GM23338 (cell line): ENCODE measurements around the gene TIPRL. TPM values are rescaled to one million over a fixed set of nuclear protein-coding genes. Genes with fewer than 3 reads are reported as not detected.

Experiments
- ATAC-seq: fragments of 200-7000 bp; cut with Tn5 transposase; 3 replicates; pipeline ENCODE4 v1.9.1; 2020
- DNase-seq: peaks from one replicate; pipeline ENCODE4 v3.0.0-alpha.2; 2015; ENCODE audit warnings: low spot score
- H2AFZ ChIP-seq: fragments of 200-600 bp; sonication (generic); 2 replicates; pipeline ENCODE4 v1.8.0; 2016; ENCODE audit warnings: antibody characterized with exemption, mild to moderate bottlenecking, moderate library complexity
- H3F3A ChIP-seq: fragments of 200-600 bp; sonication (generic); replicated peaks from 2 replicates; pipeline ENCODE4 v1.8.0; 2017; ENCODE audit warnings: antibody characterized with exemption, mixed run types, low read depth
- H3K27ac ChIP-seq: fragments of 200-600 bp; sonication (generic); 2 replicates; pipeline ENCODE4 v1.6.1; 2016; ENCODE audit warnings: low read depth
- H3K27me3 ChIP-seq: fragments of 200-600 bp; sonication (generic); 2 replicates; pipeline ENCODE4 v1.8.0; 2016; ENCODE audit warnings: mild to moderate bottlenecking, mixed run types, moderate library complexity; ENCODE audit not compliant: insufficient read depth
- H3K36me3 ChIP-seq: fragments of 200-600 bp; sonication (generic); 2 replicates; pipeline ENCODE4 v1.8.0; 2016; ENCODE audit warnings: mild to moderate bottlenecking; ENCODE audit not compliant: insufficient read depth
- H3K4me1 ChIP-seq: fragments of 200-600 bp; sonication (generic); 2 replicates; pipeline ENCODE4 v1.8.0; 2016; ENCODE audit warnings: mild to moderate bottlenecking, moderate library complexity; ENCODE audit not compliant: insufficient read depth
- H3K4me2 ChIP-seq: fragments of 200-600 bp; sonication (generic); 2 replicates; pipeline ENCODE4 v1.7.1; 2017; ENCODE audit warnings: mixed run types
- H3K4me3 ChIP-seq: fragments of 200-600 bp; sonication (generic); 2 replicates; pipeline ENCODE4 v1.6.1; 2016; ENCODE audit warnings: mixed run types
- H3K79me2 ChIP-seq: fragments of 200-600 bp; sonication (generic); replicated peaks from 2 replicates; pipeline ENCODE4 v1.8.0; 2017; ENCODE audit warnings: mild to moderate bottlenecking; ENCODE audit not compliant: insufficient read depth
- H3K9me2 ChIP-seq: fragments of 200-600 bp; sonication (generic); 2 replicates; pipeline ENCODE4 v1.8.0; 2017; ENCODE audit not compliant: insufficient read depth
- H4K20me1 ChIP-seq: fragments of 200-600 bp; sonication (generic); replicated peaks from 2 replicates; pipeline ENCODE4 v1.8.0; 2017; ENCODE audit warnings: mild to moderate bottlenecking; ENCODE audit not compliant: insufficient read depth
- H3K27ac Mint-ChIP-seq: 2 replicates; pipeline ENCODE4 v1.8.0; 2020; ENCODE audit warnings: inconsistent platforms, mild to moderate bottlenecking, moderate library complexity, mixed read lengths
- H3K27me3 Mint-ChIP-seq: 3 replicates; pipeline ENCODE4 v1.8.0; 2022; ENCODE audit warnings: low read depth, mild to moderate bottlenecking, moderate library complexity, mixed read lengths, inconsistent platforms; ENCODE audit not compliant: insufficient read depth, poor library complexity
- H3K36me3 Mint-ChIP-seq: 3 replicates; pipeline ENCODE4 v1.8.0; 2021; ENCODE audit warnings: low read depth, mild to moderate bottlenecking, inconsistent platforms, moderate library complexity, mixed read lengths
- H3K4me1 Mint-ChIP-seq: 3 replicates; pipeline ENCODE4 v1.8.0; 2020; ENCODE audit warnings: mild to moderate bottlenecking, inconsistent platforms, mixed read lengths
- H3K4me3 Mint-ChIP-seq: 3 replicates; pipeline ENCODE4 v1.8.0; 2021; ENCODE audit warnings: moderate library complexity, mild to moderate bottlenecking, inconsistent platforms, mixed read lengths
- H3K9me3 Mint-ChIP-seq: 3 replicates; pipeline ENCODE4 v1.8.0; 2020; ENCODE audit warnings: moderate library complexity, mild to moderate bottlenecking, inconsistent platforms, mixed read lengths
- CREB1 ChIP-seq: fragments of 250-450 bp; sonication (Bioruptor Pico); IDR thresholded peaks from 2 replicates; pipeline ENCODE4 v1.5.0; 2020; ENCODE audit warnings: low read depth, mild to moderate bottlenecking, moderate library complexity
- EZH2 ChIP-seq: fragments of 200-600 bp; sonication (generic); IDR thresholded peaks from one replicate; pipeline ENCODE4 v1.8.0; 2017; ENCODE audit warnings: antibody characterized with exemption, mild to moderate bottlenecking, low read depth; ENCODE audit not compliant: unreplicated experiment
- JUNB ChIP-seq: IDR thresholded peaks from one replicate; pipeline ENCODE4 v1.6.1; 2016; ENCODE audit warnings: antibody characterized with exemption; ENCODE audit not compliant: unreplicated experiment
- NANOG ChIP-seq: IDR thresholded peaks from 2 replicates; pipeline ENCODE4 v1.6.1; 2016; ENCODE audit warnings: antibody characterized with exemption, borderline replicate concordance
- STAT1 ChIP-seq: IDR thresholded peaks from one replicate; pipeline ENCODE4 v1.6.1; 2016; ENCODE audit warnings: antibody characterized with exemption; ENCODE audit not compliant: unreplicated experiment
- ZNF114 ChIP-seq: fragments of 250-450 bp; sonication (Bioruptor Pico); IDR thresholded peaks from 2 replicates; pipeline ENCODE4 v1.5.0; 2020; ENCODE audit warnings: mild to moderate bottlenecking, moderate library complexity
- ZNF331 ChIP-seq: fragments of 250-450 bp; sonication (Bioruptor Pico); IDR thresholded peaks from 2 replicates; pipeline ENCODE4 v1.5.0; 2020; ENCODE audit warnings: low read depth, mild to moderate bottlenecking, moderate library complexity
- polyA plus RNA-seq: library from polyadenylated mRNA; unstranded; fragments of >200 nt; fragmentation: Nextera tagmentation; extraction: Ambion mirVana; gene quantifications from 2 replicates; pipeline ENCODE4 v1.2.1, GENCODE V29; 2016
- total RNA-seq: library from RNA; depleted of rRNA; stranded (reverse); fragments of >200 nt; shearing (Covaris generic); gene quantifications from 2 replicates; pipeline ENCODE4 v1.2.3, GENCODE V29; 2014
- TF ChIP-seq, protein P1 (sequence below), 2 experiments: fragments of 200-600 bp in 1 of 2; sonication (generic) in 1 of 2; conservative IDR thresholded peaks; 2 replicates each; pipeline versions ENCODE4 v1.5.1 to v1.6.1; 2016 to 2017; ENCODE audit warnings: antibody characterized with exemption in 2 of 2, low read depth in 2 of 2, mild to moderate bottlenecking in 2 of 2, moderate library complexity in 1 of 2
- TF ChIP-seq, protein P2 (sequence below): fragments of 250-450 bp; sonication (Bioruptor Pico); IDR thresholded peaks from 2 replicates; pipeline ENCODE4 v1.5.0; 2020; ENCODE audit warnings: mild to moderate bottlenecking, moderate library complexity
- TF ChIP-seq, protein P3 (sequence below): IDR thresholded peaks from 2 replicates; pipeline ENCODE4 v1.6.1; 2016; ENCODE audit warnings: antibody characterized with exemption

The TIPRL gene
- total and polyA plus RNA-seq, 2 experiments from 2014 or later: 15.9 to 32.0 TPM

DNA sequence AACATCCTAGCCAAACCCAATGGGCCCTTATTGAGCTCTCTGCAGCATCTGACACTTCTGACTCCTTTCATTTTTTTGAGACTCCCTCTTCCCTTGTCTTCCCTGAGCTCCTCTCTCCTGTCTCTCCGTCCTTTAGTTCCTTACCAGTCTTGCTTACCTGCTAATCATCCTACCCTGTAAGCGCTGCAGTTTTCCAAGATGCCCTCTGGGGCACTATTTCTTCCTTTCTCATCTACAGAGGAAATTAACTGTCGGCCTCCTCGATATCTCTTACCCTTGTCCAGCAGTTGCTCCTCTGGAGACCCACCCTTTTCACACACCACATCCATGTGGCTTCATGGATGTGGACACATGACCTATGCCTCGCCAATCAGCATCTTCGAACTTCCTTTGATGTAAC is 48.8 kb upstream of the TIPRL start:
- peak; percentile 61 for DNase-seq
- no peaks in the 10 kb centered on the region for H3F3A ChIP-seq
- H3K36me3 ChIP-seq: no peaks in the 10 kb centered on the region
- Mint-ChIP-seq H3K27ac (no peak overlapping the region), H3K4me3 (no peak overlapping the region), H3K36me3 (peaks cover 16% of the 10 kb centered on the region), H3K27me3 (peaks cover 2% of the 10 kb centered on the region), H3K4me1 (peaks cover 21% of the 10 kb centered on the region), H3K9me3 (peaks cover 4% of the 10 kb centered on the region; the same call in 2 of the 3 replicates)
- no peaks in the 10 kb centered on the region for H3K9me2 ChIP-seq
- peak; percentile 85 for ATAC-seq
- H3K79me2 ChIP-seq: peaks cover 23% of the 10 kb centered on the region
- no peak overlapping the region for H3K4me2 ChIP-seq
- peaks cover 12% of the 10 kb centered on the region; the same call in 1 of the 2 replicates for H4K20me1 ChIP-seq
- H3K27me3 ChIP-seq: peaks cover 11% of the 10 kb centered on the region
- no peak overlapping the region for H3K4me3 ChIP-seq
- TF ChIP-seq EZH2 (no peak), ZNF331 (CRISPR knock-in tag) (no peak)
- TF ChIP-seq, protein P1, sequence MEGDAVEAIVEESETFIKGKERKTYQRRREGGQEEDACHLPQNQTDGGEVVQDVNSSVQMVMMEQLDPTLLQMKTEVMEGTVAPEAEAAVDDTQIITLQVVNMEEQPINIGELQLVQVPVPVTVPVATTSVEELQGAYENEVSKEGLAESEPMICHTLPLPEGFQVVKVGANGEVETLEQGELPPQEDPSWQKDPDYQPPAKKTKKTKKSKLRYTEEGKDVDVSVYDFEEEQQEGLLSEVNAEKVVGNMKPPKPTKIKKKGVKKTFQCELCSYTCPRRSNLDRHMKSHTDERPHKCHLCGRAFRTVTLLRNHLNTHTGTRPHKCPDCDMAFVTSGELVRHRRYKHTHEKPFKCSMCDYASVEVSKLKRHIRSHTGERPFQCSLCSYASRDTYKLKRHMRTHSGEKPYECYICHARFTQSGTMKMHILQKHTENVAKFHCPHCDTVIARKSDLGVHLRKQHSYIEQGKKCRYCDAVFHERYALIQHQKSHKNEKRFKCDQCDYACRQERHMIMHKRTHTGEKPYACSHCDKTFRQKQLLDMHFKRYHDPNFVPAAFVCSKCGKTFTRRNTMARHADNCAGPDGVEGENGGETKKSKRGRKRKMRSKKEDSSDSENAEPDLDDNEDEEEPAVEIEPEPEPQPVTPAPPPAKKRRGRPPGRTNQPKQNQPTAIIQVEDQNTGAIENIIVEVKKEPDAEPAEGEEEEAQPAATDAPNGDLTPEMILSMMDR (conservative IDR thresholded peaks at IDR 0.05; ENCODE audit: low read depth in 2 of 2): peak in 1 of 2 experiments; percentile 42; a peak in 2 of 4 replicates
- H3K27ac ChIP-seq: no peak overlapping the region
- H2AFZ ChIP-seq: no peak overlapping the region
- peaks cover 14% of the 10 kb centered on the region; the same call in 1 of the 2 replicates for H3K4me1 ChIP-seq

DNA sequence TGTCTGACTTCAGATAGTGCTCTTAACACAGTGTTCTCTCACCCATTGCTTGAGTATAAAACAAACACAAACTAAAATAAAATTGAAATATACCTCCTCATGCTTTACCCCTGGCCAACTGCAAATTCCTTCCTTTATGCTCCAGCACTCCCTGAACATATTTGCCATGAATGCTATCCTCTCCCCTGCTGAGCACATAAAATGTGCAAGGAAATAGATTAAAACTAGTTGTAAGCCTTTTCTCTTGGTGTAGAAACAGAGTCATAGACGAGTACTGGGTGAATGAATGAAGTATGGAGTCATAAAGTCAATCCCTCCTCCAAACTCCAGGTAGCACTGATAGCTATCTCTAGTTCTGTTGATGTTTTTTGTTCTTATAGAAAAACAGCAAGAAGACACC is 44.6 kb upstream of the TIPRL start:
- Mint-ChIP-seq H3K36me3 (peaks cover 4% of the 10 kb centered on the region; the same call in 1 of the 3 replicates), H3K4me3 (no peak overlapping the region), H3K27me3 (peaks cover 17% of the 10 kb centered on the region), H3K27ac (no peak overlapping the region), H3K4me1 (peaks cover 35% of the 10 kb centered on the region), H3K9me3 (no peaks in the 10 kb centered on the region; the same call in 2 of the 3 replicates)
- Histone ChIP-seq H3K4me2 (no peak overlapping the region), H3F3A (no peaks in the 10 kb centered on the region), H3K4me1 (peaks cover 27% of the 10 kb centered on the region), H3K27ac (no peak overlapping the region), H3K79me2 (peaks cover 19% of the 10 kb centered on the region), H3K9me2 (no peaks in the 10 kb centered on the region), H4K20me1 (peaks cover 12% of the 10 kb centered on the region; the same call in 1 of the 2 replicates), H3K36me3 (no peaks in the 10 kb centered on the region), H3K4me3 (no peak overlapping the region), H3K27me3 (peaks cover 35% of the 10 kb centered on the region), H2AFZ (no peak overlapping the region)
- ATAC-seq (no peak), DNase-seq (no peak)
- TF ChIP-seq EZH2 (no peak), JUNB (no peak), CREB1 (CRISPR knock-in tag) (no peak), NANOG (no peak), ZNF114 (no peak), ZNF331 (CRISPR knock-in tag) (no peak), STAT1 (no peak)
- TF ChIP-seq, protein P2, sequence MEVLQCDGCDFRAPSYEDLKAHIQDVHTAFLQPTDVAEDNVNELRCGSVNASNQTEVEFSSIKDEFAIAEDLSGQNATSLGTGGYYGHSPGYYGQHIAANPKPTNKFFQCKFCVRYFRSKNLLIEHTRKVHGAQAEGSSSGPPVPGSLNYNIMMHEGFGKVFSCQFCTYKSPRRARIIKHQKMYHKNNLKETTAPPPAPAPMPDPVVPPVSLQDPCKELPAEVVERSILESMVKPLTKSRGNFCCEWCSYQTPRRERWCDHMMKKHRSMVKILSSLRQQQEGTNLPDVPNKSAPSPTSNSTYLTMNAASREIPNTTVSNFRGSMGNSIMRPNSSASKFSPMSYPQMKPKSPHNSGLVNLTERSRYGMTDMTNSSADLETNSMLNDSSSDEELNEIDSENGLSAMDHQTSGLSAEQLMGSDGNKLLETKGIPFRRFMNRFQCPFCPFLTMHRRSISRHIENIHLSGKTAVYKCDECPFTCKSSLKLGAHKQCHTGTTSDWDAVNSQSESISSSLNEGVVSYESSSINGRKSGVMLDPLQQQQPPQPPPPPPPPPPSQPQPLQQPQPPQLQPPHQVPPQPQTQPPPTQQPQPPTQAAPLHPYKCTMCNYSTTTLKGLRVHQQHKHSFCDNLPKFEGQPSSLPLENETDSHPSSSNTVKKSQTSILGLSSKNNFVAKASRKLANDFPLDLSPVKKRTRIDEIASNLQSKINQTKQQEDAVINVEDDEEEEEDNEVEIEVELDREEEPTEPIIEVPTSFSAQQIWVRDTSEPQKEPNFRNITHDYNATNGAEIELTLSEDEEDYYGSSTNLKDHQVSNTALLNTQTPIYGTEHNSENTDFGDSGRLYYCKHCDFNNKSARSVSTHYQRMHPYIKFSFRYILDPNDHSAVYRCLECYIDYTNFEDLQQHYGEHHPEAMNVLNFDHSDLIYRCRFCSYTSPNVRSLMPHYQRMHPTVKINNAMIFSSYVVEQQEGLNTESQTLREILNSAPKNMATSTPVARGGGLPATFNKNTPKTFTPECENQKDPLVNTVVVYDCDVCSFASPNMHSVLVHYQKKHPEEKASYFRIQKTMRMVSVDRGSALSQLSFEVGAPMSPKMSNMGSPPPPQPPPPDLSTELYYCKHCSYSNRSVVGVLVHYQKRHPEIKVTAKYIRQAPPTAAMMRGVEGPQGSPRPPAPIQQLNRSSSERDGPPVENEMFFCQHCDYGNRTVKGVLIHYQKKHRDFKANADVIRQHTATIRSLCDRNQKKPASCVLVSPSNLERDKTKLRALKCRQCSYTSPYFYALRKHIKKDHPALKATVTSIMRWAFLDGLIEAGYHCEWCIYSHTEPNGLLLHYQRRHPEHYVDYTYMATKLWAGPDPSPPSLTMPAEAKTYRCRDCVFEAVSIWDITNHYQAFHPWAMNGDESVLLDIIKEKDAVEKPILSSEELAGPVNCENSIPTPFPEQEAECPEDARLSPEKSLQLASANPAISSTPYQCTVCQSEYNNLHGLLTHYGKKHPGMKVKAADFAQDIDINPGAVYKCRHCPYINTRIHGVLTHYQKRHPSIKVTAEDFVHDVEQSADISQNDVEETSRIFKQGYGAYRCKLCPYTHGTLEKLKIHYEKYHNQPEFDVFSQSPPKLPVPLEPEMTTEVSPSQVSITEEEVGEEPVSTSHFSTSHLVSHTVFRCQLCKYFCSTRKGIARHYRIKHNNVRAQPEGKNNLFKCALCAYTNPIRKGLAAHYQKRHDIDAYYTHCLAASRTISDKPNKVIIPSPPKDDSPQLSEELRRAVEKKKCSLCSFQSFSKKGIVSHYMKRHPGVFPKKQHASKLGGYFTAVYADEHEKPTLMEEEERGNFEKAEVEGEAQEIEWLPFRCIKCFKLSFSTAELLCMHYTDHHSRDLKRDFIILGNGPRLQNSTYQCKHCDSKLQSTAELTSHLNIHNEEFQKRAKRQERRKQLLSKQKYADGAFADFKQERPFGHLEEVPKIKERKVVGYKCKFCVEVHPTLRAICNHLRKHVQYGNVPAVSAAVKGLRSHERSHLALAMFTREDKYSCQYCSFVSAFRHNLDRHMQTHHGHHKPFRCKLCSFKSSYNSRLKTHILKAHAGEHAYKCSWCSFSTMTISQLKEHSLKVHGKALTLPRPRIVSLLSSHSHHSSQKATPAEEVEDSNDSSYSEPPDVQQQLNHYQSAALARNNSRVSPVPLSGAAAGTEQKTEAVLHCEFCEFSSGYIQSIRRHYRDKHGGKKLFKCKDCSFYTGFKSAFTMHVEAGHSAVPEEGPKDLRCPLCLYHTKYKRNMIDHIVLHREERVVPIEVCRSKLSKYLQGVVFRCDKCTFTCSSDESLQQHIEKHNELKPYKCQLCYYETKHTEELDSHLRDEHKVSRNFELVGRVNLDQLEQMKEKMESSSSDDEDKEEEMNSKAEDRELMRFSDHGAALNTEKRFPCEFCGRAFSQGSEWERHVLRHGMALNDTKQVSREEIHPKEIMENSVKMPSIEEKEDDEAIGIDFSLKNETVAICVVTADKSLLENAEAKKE (CRISPR knock-in tag): no peak
- TF ChIP-seq, protein P3, sequence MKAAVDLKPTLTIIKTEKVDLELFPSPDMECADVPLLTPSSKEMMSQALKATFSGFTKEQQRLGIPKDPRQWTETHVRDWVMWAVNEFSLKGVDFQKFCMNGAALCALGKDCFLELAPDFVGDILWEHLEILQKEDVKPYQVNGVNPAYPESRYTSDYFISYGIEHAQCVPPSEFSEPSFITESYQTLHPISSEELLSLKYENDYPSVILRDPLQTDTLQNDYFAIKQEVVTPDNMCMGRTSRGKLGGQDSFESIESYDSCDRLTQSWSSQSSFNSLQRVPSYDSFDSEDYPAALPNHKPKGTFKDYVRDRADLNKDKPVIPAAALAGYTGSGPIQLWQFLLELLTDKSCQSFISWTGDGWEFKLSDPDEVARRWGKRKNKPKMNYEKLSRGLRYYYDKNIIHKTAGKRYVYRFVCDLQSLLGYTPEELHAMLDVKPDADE: no peak
- TF ChIP-seq, protein P1 (conservative IDR thresholded peaks at IDR 0.05; ENCODE audit: low read depth in 2 of 2): no peak
